Memory B cell (primary cell): Measurements from ENCODE around the gene BTNL8.
A peak's percentile ranks its signal among the peaks of the same experiment; 100 is the strongest.

Experiments used
- ATAC-seq: fragments of 150-1000 bp; cut with Tn5 transposase; 2 replicates; pipeline ENCODE4 v1.10.0; 2021; ENCODE audit warnings: low read depth, mild to moderate bottlenecking, moderate library complexity
- DNase-seq, 2 donors: peaks; one replicate each; pipeline ENCODE4 v3.0.0; 2022; ENCODE audit warnings: low spot score in 2 of 2
- H3K27ac Mint-ChIP-seq: one replicate; pipeline ENCODE4 v1.8.0; 2022; ENCODE audit warnings: mild to moderate bottlenecking, moderate library complexity, mixed read lengths
- H3K27me3 Mint-ChIP-seq: one replicate; pipeline ENCODE4 v1.8.0; 2022; ENCODE audit warnings: mixed read lengths
- H3K36me3 Mint-ChIP-seq: one replicate; pipeline ENCODE4 v1.8.0; 2022; ENCODE audit warnings: mild to moderate bottlenecking, mixed read lengths
- H3K4me1 Mint-ChIP-seq: one replicate; pipeline ENCODE4 v1.8.0; 2022; ENCODE audit warnings: mixed read lengths
- H3K4me3 Mint-ChIP-seq: one replicate; pipeline ENCODE4 v1.8.0; 2022; ENCODE audit warnings: mild to moderate bottlenecking, moderate library complexity, mixed read lengths
- H3K9me3 Mint-ChIP-seq: one replicate; pipeline ENCODE4 v1.8.0; 2022; ENCODE audit warnings: mixed read lengths

BTNL8 gene

DNA sequence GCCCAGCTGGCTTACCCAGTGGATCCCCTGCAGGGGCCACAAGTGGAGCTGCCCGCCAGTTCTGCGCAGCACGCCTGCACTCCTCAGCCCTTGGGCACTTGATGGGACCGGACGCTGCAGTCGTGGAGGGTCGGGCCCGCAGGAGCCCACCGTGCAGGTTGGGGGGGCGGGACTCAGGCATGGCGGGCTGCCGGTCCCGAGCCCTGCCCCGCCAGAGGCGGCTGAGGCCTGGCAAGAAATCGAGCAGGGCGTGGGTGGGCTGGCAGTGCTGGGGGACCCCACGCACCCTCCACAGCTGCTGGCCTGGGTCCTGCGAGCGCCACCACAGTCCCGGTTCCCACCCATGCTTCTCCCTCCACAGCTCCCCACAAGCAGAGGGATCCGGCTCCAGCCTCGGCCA lies 70.4 kb downstream of the BTNL8 start:
- no peak overlapping the region for H3K27ac Mint-ChIP-seq
- DNase-seq, result no peak
- no peaks in the 10 kb centered on the region for H3K9me3 Mint-ChIP-seq
- no peak overlapping the region for H3K4me3 Mint-ChIP-seq
- ATAC-seq, result no peak
- H3K27me3 Mint-ChIP-seq, result no peaks in the 10 kb centered on the region
- no peaks in the 10 kb centered on the region for H3K4me1 Mint-ChIP-seq
- H3K36me3 Mint-ChIP-seq, result peaks cover 2% of the 10 kb centered on the region

DNA sequence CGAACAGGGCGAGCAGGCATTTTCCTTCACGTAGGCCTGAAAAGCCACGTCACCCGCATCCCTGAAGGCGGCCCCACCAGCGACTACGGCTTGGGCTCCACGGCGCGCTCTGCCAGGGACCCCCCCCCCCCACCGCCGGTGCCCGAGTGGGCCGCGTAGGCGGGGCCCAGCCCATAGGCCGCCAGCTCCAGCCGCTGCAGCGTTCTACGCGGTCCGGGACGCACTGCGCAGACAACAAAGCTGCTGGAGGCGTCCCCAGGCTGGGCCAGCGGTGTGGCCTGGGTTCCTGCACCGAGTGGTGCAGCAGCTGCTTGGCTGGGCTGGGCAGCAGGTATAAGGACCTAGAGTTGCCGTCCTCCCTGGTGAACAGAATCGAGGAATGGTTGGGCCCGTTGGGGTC lies 71.4 kb downstream of the BTNL8 start:
- H3K27me3 Mint-ChIP-seq, result no peaks in the 10 kb centered on the region
- no peak overlapping the region for H3K4me3 Mint-ChIP-seq
- H3K36me3 Mint-ChIP-seq, result peaks cover 2% of the 10 kb centered on the region
- H3K4me1 Mint-ChIP-seq, result peaks cover 7% of the 10 kb centered on the region
- DNase-seq (no peak), ATAC-seq (no peak)
- no peaks in the 10 kb centered on the region for H3K9me3 Mint-ChIP-seq
- H3K27ac Mint-ChIP-seq, result no peak overlapping the region

DNA sequence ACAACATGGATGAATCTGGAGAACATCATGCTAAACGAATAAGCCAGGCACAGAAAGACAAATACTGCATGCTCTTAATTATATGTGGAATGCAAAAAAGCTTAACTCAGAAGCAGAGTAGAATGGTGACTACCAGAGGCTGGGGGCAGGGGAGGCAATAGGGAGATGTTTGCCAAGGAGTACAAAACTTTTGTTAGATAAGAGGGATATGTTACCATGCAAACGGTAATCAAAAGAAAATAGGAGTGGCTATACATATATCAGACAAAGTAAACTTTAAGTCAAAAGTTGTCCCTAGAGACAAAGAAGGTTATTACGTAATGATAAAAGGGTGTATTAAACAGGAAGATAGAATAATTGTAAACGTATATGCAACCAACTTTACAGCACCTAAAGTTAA lies 71.9 kb downstream of the BTNL8 start:
- no peak overlapping the region for H3K27ac Mint-ChIP-seq
- H3K27me3 Mint-ChIP-seq, result no peaks in the 10 kb centered on the region
- peaks cover 10% of the 10 kb centered on the region for H3K4me1 Mint-ChIP-seq
- H3K9me3 Mint-ChIP-seq, result no peaks in the 10 kb centered on the region
- no peak for DNase-seq
- no peak overlapping the region for H3K4me3 Mint-ChIP-seq
- peaks cover 2% of the 10 kb centered on the region for H3K36me3 Mint-ChIP-seq
- no peak for ATAC-seq

DNA sequence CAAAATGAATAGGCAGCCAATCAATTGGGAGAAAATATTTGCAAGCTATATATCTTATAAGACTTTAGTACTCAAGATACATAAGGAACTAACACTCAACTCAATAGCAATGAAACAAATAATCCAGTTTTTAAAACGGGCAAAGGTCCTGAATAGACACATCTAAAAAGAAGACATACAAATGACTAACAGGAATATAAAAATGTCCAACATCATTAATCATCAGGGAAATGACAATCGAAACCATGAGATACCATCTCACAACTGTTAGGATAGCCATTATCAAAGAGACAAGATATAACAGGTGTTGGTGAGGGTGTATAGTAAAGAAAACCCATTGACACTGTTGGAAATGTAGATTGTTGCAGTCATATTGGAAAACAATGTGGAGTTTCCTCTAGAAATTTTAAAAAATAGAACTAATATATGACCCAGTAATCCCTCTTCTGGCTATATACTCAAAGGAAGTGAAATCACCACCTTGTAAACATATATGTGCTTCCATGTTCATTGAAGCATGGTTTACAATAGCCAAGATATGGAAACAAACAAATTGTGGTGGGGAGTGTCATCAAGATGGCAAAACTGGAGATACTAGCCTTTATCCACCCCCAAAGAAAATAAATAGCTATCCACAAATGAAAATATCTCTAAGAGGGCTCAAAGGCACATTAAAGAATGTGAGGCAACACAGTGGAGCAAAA lies 75.8 kb downstream of the BTNL8 start:
- H3K4me3 Mint-ChIP-seq, result no peak overlapping the region
- H3K4me1 Mint-ChIP-seq, result peaks cover 14% of the 10 kb centered on the region
- DNase-seq (no peak), ATAC-seq (no peak)
- peak overlapping the region; percentile 98 for H3K27ac Mint-ChIP-seq
- H3K36me3 Mint-ChIP-seq, result peaks cover 2% of the 10 kb centered on the region
- H3K27me3 Mint-ChIP-seq, result no peaks in the 10 kb centered on the region
- H3K9me3 Mint-ChIP-seq, result no peaks in the 10 kb centered on the region

DNA sequence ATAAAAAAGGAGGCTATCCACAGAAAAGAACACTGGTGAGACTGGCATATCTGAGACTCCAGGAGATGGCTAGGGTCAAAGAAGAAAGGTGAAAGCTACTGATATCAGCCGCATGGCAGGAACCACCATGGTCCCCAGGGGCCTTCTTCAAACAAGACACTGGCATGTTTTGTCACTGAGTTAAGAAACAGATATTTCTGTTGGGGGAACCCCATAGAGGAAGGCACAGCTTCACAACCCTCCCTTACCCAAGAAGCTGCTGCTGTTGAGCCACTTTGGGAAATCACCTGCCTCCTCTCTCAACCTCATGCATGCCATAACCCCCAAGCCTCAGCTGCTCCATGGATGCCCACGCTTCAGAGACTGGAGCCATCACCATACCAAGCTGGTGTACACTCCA lies 76.4 kb downstream of the BTNL8 start:
- H3K9me3 Mint-ChIP-seq, result no peaks in the 10 kb centered on the region
- peaks cover 2% of the 10 kb centered on the region for H3K36me3 Mint-ChIP-seq
- no peak overlapping the region for H3K4me3 Mint-ChIP-seq
- peak; percentile 97 for ATAC-seq
- H3K27ac Mint-ChIP-seq, result peak overlapping the region; percentile 98
- peaks cover 14% of the 10 kb centered on the region for H3K4me1 Mint-ChIP-seq
- no peaks in the 10 kb centered on the region for H3K27me3 Mint-ChIP-seq
- DNase-seq, result peak; percentile 50 to 58

DNA sequence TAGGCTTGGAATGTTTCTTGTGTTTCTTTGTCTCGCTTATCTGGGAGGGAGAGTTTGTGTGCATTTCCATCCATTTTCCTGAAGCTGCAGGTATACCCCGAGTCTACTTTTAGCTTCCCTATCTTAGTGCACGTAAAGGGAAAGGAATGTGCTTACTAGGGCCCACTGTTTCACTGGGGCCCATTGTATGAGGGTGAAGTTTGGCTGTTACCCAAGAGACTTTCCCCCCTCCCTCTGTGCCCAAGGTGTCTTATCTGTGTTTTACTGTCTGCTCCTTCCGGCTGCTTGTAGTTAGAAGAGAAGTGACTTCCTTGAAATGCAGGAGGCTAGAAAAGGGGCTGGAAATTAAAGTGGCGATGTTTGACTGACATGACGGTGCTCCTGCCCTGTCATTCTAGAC lies 77.6 kb downstream of the BTNL8 start:
- DNase-seq (peak in 1 of 2 donors; percentile 0), ATAC-seq (no peak)
- Mint-ChIP-seq H3K4me3 (peak overlapping the region; percentile 47), H3K9me3 (no peaks in the 10 kb centered on the region), H3K27me3 (no peaks in the 10 kb centered on the region), H3K36me3 (peaks cover 2% of the 10 kb centered on the region), H3K4me1 (peaks cover 14% of the 10 kb centered on the region), H3K27ac (peak overlapping the region; percentile 98)

DNA sequence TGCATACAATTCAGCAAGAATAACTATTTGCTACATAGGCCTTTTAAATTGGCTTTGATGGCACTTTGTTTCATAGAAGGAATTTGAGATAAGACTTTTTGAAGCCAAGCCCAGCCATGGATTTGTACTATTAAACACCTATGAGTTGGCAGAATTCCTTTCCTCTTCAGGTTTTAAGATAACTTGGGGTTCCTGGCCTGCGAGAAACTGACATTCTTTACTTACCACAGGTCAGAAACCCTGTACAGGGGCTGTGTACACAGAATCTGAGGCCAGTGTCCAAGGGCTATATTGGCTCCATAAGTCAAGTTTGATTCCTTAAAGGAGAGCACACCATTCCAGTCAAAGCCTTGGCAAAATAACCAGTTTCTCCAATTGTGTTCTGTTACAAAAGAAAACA lies 78.9 kb downstream of the BTNL8 start:
- H3K4me1 Mint-ChIP-seq, result peaks cover 14% of the 10 kb centered on the region
- no peaks in the 10 kb centered on the region for H3K9me3 Mint-ChIP-seq
- H3K4me3 Mint-ChIP-seq, result no peak overlapping the region
- DNase-seq (no peak), ATAC-seq (no peak)
- no peak overlapping the region for H3K27ac Mint-ChIP-seq
- H3K27me3 Mint-ChIP-seq, result no peaks in the 10 kb centered on the region
- no peaks in the 10 kb centered on the region for H3K36me3 Mint-ChIP-seq

DNA sequence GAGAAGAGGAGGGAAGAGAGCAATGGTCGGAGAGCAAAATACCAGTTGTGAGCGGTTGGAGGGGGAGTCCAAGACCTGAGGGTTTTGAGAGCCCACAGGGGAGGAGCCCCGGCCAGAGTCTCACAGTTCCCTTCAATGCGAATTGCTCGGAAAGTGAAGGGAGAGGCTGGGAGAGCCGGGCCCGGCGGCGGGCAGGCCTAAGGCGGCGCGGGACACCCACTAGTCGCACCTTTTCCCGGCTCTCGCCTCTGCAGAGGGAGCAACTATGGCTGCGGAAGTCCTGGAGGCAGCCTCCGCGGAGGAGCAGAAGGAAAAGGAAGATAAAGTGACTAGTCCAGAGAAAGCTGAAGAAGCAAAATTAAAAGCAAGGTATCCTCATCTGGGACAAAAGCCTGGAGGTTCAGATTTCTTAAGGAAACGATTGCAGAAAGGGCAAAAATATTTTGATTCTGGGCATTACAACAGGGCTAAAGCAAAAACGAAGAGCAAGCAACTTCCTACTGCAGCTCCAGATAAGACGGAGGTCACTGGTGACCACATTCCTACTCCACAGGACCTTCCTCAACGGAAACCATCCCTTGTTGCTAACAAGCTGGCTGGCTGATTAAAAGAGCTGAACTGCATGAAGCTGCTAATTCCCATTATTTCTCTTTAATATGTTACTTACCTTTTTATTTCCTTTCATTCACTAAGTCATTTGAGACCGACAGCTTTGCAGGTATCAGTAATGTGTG lies 83.2 kb downstream of the BTNL8 start:
- no peaks in the 10 kb centered on the region for H3K4me1 Mint-ChIP-seq
- peaks cover 2% of the 10 kb centered on the region for H3K9me3 Mint-ChIP-seq
- no peak overlapping the region for H3K27ac Mint-ChIP-seq
- DNase-seq (no peak), ATAC-seq (no peak)
- no peak overlapping the region for H3K4me3 Mint-ChIP-seq
- H3K27me3 Mint-ChIP-seq, result no peaks in the 10 kb centered on the region
- peaks cover 2% of the 10 kb centered on the region for H3K36me3 Mint-ChIP-seq

DNA sequence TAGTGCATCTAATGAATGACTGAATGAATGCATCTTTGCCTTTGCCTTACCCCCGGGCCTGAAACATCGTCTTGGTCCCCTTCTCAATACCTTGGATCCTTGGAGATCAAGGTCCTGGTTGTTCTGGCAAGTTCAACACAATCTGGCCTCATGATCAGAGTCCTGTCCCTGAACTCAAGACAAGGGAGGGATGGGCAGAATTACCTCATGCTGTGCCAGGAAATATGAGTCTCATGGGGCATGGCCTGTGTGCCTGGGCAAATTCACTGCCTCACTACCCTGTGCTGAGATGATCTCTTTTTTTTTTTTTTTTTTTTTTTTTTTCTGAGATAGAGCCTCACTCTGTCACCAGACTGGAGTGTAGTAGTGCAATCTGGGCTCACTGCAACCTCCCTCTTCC lies 89.1 kb downstream of the BTNL8 start:
- no peak overlapping the region for H3K27ac Mint-ChIP-seq
- H3K27me3 Mint-ChIP-seq, result peaks cover 3% of the 10 kb centered on the region
- ATAC-seq, result no peak
- DNase-seq, result no peak
- no peaks in the 10 kb centered on the region for H3K4me1 Mint-ChIP-seq
- peaks cover 2% of the 10 kb centered on the region for H3K9me3 Mint-ChIP-seq
- H3K4me3 Mint-ChIP-seq, result no peak overlapping the region
- peaks cover 3% of the 10 kb centered on the region for H3K36me3 Mint-ChIP-seq

DNA sequence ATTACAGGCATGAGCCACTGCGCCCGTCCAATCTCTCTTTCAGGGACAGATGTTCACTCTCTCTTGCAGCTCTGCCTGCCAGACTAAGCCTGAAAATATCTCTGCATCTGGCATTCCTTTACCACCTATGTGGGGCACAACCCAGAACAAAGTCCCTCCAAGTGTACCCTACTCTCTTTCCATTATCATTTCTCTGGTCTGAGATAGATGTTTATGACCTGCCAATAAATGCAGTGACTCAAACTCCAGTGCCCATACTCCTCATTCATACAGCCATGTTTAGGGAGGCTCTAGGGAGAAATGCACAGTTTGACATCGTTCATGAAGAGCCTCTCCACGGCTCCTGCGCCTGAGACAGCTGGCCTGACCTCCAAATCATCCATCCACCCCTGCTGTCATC lies 89.6 kb downstream of the BTNL8 start, which contains the start of gene BTNL3:
Gene BTNL3, plus strand, starts transcription at position 255 of the 400 bp plus-strand sequence. CDS start 183 bp downstream, outside the sequence.
- H3K36me3 Mint-ChIP-seq, result peaks cover 3% of the 10 kb centered on the region
- H3K27ac Mint-ChIP-seq, result no peak within 1 kb of the TSS
- ATAC-seq, result no peak
- peaks cover 3% of the 10 kb centered on the region for H3K27me3 Mint-ChIP-seq
- H3K9me3 Mint-ChIP-seq, result peaks cover 2% of the 10 kb centered on the region
- H3K4me1 Mint-ChIP-seq, result no peaks in the 10 kb centered on the region
- H3K4me3 Mint-ChIP-seq, result no peak within 1 kb of the TSS
- no peak for DNase-seq

DNA sequence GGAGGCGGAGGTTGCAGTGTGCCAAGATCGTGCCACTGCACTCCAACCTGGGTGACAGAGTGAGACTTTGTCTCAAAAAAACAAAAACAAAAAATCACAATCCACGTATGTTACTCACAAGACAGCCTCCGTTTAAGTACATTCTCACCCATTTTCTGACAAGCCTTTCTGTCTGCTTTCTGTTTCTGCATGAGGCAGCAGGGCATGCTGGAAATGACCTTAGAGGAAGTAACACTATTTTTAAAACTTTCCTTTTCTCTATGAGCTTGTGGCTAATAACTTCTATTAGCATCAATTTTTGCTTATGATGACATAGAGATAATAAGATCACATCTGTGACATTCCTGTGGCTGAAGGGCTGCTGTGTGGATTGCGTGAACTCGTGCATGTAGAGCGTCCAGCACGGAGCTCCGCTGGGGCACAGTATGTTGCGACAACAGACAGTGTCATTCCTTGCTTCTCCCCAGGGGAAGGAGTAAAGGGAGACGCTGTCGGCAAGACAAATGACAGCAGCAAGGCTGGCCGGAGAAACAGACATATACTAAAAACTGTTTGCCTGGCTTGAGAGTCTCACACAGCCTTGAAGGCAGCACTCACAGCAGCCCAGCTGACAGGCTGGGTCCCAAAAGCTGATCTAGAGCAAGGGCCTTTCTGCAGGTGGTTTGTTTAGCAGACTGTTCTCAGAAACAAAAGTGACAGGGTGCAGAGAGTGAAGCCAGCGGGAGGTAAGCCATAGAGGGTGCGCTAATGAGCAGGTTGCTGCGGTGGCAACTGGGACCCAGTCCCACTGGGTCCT lies 91.3 kb downstream of the BTNL8 start:
- DNase-seq, result no peak
- H3K9me3 Mint-ChIP-seq, result peaks cover 6% of the 10 kb centered on the region
- H3K27ac Mint-ChIP-seq, result no peak overlapping the region
- peak overlapping the region; percentile 50 for H3K4me3 Mint-ChIP-seq
- peak; percentile 32 for ATAC-seq
- peaks cover 3% of the 10 kb centered on the region for H3K27me3 Mint-ChIP-seq
- no peaks in the 10 kb centered on the region for H3K4me1 Mint-ChIP-seq
- peaks cover 5% of the 10 kb centered on the region for H3K36me3 Mint-ChIP-seq

DNA sequence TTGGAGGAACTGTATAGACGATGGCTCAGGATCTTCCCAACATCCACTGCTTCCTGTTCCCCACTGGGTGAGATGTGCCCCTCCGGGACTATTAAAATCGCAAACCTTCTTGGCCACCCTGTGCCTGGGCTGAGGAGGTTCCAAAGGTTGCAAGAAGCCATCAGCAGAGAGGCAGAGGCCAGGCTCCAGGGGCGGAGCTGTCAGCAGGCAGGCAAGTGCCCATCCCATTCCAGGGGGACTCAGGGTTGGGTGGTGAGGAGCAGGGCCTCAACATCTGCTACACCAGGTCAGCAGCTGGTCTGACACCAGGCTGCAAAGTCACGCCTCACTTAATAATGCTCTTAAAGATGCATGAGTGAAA lies 91.9 kb downstream of the BTNL8 start:
- Mint-ChIP-seq H3K4me1 (no peaks in the 10 kb centered on the region), H3K36me3 (peaks cover 5% of the 10 kb centered on the region), H3K27me3 (peaks cover 3% of the 10 kb centered on the region)

More for the DNA sequence above, 91.9 kb downstream of the BTNL8 start:
- H3K4me3 Mint-ChIP-seq, result no peak overlapping the region
- no peak overlapping the region for H3K27ac Mint-ChIP-seq
- ATAC-seq, result no peak
- peaks cover 6% of the 10 kb centered on the region for H3K9me3 Mint-ChIP-seq
- DNase-seq, result no peak
